AG09309 (cell line): ENCODE results near the gene TCF4.
A peak's percentile ranks its signal among the peaks of the same experiment; 100 is the strongest.

Experiments
- DNase-seq: peaks from one replicate; pipeline ENCODE4 v3.0.0-alpha.2; 2010; ENCODE audit warnings: low read depth
- H3K4me3 ChIP-seq: 2 replicates; pipeline ENCODE4 v1.5.1; 2011; ENCODE audit warnings: mild to moderate bottlenecking, low read depth, low read length, moderate library complexity; ENCODE audit not compliant: control insufficient read depth
- CTCF ChIP-seq: IDR thresholded peaks from 2 replicates; pipeline ENCODE4 v1.5.1; 2011; ENCODE audit warnings: mild to moderate bottlenecking, low read depth, low read length, inconsistent platforms; ENCODE audit not compliant: insufficient read depth, control insufficient read depth; ENCODE audit errors: missing control alignments

TCF4 gene

GRCh38 chr18:55360061-55360460 is 227.9 kb downstream of the TCF4 start:
- no peak for TF ChIP-seq CTCF
- H3K4me3 ChIP-seq = no peak overlapping the region
- DNase-seq = no peak

- no peak for TF ChIP-seq CTCF
- DNase-seq = no peak
- H3K4me3 ChIP-seq = no peak overlapping the region
These were observed 231.2 kb downstream of the TCF4 start for GRCh38 chr18:55356815-55357214.

- no peak for DNase-seq
- H3K4me3 ChIP-seq = no peak overlapping the region
- TF ChIP-seq CTCF = no peak
These were observed 232.8 kb downstream of the TCF4 start for GRCh38 chr18:55355223-55355622.

GRCh38 chr18:55354795-55355194 is 233.2 kb downstream of the TCF4 start:
- no peak for TF ChIP-seq CTCF
- DNase-seq = no peak
- H3K4me3 ChIP-seq = no peak overlapping the region

- peak; percentile 20 for DNase-seq
- no peak for TF ChIP-seq CTCF
- no peak overlapping the region for H3K4me3 ChIP-seq
These were observed 234.2 kb downstream of the TCF4 start for GRCh38 chr18:55353806-55354205.

GRCh38 chr18:55353391-55353790 is 234.6 kb downstream of the TCF4 start:
- H3K4me3 ChIP-seq = no peak overlapping the region
- TF ChIP-seq CTCF = no peak
- no peak for DNase-seq
